Measurements from ENCODE around the gene MOB3B.

GRCh38 chr9:27351438-27351837 is 178.2 kb downstream of the MOB3B start:
- TF ChIP-seq CTCF (conservative IDR thresholded peaks at IDR 0.05 in 1 of 2, IDR thresholded peaks at IDR 0.05 in 1 of 2; ENCODE audit: low read depth in 1 of 2, low read length in 2 of 2) (no peak), EZH2 (IDR thresholded peaks at IDR 0.05; ENCODE audit: low read length, missing control alignments) (no peak)
